GM10847 (cell line): ENCODE data around the gene LAMA3.

ENCODE experiments used
- POLR2A ChIP-seq: IDR thresholded peaks from 2 replicates; pipeline ENCODE4 v1.6.1; 2011; ENCODE audit not compliant: insufficient read length; ENCODE audit errors: extremely low read depth

LAMA3 gene

DNA sequence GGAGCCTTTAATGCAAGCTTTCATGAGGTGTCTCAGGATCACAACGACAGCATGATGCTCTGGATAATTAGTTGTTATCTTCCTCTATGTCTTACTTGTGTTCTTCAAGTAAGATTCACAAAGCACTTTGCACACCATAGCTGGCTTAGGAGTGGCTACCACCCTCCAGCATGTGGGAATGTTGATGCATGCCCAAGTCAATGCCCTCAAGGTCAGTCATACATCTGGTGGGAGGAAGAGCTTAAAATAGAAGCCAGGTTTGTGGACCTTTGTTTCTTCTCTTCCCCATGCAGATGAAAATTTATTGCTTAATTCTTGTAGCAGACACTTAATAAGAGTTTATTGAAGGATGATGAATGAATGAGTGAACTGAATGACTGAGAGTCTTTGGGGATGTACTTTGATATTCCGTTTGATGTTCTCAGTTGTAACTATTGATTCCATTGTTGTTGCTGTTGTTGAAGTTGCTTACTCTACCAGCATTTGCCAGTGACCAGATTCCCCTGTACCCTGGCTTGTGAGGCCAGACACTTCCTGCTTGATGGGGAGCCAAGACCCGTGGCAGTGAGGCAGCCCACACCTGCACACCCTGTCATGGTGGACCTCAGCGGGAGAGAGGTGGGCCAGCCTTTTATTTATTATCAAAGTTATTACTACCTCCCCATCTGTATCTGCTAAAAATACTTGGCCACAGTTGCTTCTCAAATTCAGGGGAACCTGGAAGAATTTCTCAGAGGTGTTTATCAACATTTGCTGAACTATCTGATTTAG lies 137.8 kb downstream of the LAMA3 start:
- TF ChIP-seq POLR2A = no peak

DNA sequence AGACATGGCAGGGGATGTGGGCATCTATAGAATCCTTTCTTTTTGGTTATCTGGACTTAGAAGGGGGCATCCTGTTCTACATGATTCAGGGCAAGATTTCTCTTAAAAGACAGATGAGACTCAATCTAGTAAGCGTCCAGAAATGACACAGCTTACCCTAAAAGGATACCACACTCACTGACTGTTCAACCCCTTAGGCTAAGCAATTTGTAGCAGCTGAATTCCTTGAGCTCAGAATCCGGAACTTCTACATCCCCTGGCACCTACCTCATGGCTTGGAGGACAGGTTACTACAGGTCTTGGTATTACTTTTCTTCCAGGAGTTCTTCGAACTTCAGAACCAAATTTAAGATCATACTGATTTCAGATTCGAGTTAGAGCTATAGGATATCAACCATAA lies 138.4 kb downstream of the LAMA3 start:
- TF ChIP-seq POLR2A = no peak

DNA sequence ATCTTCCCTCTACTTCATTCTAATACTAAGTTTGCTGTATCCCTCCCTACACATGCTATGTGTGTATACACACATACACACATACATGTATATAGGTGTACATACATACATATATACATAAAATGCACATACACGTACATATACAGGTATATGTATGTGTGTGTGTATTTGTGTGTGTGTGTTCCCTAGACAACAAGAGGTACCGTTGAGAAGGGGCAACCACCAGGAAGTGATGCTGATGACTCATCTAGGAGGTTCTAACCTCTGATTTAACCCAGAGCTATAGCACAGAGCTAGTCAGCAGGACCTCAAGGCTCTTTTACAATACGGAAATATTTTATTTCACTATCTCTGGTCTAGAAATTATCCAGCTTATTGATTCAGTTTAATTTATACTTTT lies 139.2 kb downstream of the LAMA3 start:
- TF ChIP-seq POLR2A = no peak

DNA sequence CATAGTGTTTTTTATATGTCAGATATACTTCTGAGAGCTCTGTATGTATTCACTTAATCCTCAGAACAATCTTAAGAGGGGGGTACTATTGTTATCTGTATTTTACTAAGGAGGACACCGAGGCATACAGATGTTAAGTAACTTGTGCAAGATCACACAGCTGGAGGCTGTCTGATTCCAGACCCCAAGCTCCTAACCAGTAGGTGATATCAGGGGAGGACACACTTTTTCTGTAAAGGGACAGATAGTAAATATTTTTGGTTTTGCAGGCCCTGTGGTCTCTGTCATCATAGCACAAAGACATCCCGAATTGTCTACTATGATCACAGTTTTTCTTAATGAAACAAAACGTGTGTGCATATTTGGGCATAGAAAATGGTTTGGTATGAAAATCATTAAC lies 143.7 kb downstream of the LAMA3 start:
- TF ChIP-seq POLR2A = no peak

DNA sequence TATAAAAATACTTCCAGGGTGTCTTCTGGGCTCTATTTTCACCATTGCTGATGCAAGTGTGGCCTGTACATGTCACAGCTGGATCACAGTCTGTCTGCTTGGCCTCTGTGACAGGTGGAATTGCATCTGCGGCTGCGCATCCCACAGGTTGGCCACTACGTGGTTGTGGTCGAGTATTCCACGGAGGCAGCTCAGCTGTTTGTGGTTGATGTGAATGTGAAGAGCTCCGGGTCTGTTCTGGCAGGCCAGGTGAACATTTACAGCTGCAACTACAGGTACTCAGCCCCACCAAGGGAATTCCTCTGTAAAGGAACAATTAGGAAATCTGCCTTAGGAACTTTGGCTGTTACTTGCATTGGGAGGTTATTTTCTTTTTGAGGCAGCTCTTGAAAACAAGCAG lies 144.5 kb downstream of the LAMA3 start:
- TF ChIP-seq POLR2A = no peak

DNA sequence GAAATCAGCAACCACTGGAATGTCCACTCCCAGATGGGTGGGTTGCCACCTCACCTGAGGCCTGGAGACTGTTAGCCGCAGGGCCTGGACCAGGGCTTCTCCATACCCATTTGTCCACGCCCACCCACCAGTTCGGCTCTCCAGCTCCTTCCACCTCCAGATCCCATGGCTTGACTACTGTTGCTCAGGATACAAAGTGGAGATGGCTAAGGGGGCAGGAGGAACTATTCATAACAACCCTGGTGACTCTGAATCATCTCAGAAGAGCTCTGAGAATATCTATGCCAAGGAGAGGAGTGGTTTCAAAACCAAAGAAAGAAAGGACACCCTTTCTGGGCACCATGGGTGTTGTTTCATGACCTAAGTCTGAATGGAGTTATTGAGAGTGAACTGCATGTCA lies 145.8 kb downstream of the LAMA3 start:
- TF ChIP-seq POLR2A = no peak

DNA sequence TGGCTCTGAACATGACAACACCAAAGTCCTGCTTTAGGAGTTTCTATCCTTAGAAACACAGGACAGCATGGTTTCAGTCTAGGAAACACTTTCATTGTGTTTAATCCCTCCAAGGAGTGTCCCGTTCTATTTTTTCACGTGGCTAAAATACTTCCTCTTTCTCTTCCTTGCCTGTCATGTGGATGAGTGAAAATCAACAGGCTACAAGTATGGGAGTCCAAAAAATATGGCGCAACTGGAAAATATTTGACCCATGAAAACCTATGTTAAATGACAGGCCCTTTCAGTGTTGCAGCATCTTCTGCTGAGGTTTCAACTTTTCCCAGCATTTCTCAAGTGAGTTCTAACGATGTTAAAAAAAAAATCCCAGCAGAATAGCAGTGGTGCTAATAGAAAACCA lies 146.3 kb downstream of the LAMA3 start:
- TF ChIP-seq POLR2A = no peak

DNA sequence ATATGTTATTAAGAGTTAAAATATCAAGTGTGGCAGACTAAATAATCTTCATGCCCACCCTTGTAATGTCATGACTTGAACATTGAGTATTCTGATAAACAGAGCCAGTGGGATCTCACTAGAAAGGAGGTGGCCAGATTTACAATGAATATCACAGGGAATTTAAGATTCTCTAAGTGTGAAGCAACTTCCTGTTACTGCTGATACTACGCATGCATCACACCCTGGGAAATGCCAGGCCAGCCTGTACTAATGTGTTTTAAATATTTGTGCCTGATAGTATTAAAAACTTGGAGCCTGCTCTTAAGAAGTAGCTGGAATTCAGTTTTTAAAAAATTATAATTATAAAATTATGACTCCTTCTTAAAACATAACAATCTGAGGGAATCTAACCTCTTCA lies 148.3 kb downstream of the LAMA3 start:
- no peak for TF ChIP-seq POLR2A

DNA sequence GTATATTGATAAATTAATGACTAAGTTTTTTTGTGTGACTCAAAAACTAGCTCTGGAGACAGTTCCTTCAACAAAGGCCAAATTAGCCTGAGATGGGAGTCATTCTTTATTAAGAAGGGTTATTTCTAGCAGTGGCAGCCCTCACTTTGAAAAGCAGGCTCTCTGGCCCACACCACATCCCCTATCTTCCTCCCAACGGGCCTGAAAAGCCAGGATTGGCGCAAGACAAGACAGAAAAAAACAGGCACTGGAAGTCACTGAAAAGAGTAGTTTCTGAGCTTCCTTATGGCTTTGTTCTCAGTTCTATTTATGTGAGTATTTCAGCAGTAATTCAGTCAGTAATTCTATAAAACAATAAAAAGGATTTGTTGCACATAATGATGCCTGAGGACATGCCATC lies 149.0 kb downstream of the LAMA3 start:
- no peak for TF ChIP-seq POLR2A

DNA sequence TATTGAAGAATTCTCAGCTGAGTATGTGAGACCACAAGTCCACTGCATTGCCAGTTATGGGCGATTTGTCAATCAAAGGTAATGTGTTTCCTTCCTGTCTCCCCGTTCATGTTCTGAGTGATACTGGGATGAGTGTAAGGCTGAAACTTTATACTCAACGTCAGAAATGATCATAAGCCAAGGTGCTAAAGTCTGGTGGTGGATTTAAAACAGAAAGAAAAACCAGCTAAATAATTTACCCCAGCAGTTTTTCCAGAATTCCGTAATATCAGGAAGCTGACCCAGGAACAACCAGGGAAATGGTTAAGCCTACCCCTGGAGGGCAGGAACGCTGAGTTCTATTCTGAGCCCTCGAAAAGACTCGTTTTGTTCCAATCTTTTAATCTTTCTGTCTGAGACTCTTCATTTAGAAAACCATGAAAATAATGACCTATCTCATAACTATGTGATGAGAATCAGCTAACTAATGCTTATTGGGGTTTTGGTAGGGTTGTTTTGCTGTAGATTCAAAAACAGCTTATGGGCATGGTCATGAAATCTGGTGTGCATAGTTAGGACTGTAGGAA lies 149.6 kb downstream of the LAMA3 start:
- TF ChIP-seq POLR2A = no peak

DNA sequence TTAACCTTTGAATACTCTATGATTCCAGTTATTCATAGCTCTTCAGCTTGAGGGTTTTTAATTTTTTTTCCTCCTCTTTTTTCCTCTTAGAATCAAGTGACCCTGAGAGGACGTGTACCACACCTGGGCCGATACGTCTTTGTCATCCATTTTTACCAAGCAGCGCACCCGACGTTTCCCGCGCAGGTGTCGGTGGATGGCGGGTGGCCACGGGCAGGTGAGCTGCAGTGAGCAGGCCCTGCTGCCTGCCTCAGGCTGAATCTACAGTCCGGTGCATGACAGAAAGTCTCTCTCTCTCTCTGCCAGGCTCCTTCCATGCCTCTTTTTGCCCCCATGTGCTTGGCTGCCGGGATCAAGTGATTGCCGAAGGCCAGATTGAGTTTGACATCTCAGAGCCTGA lies 153.1 kb downstream of the LAMA3 start:
- TF ChIP-seq POLR2A = no peak

DNA sequence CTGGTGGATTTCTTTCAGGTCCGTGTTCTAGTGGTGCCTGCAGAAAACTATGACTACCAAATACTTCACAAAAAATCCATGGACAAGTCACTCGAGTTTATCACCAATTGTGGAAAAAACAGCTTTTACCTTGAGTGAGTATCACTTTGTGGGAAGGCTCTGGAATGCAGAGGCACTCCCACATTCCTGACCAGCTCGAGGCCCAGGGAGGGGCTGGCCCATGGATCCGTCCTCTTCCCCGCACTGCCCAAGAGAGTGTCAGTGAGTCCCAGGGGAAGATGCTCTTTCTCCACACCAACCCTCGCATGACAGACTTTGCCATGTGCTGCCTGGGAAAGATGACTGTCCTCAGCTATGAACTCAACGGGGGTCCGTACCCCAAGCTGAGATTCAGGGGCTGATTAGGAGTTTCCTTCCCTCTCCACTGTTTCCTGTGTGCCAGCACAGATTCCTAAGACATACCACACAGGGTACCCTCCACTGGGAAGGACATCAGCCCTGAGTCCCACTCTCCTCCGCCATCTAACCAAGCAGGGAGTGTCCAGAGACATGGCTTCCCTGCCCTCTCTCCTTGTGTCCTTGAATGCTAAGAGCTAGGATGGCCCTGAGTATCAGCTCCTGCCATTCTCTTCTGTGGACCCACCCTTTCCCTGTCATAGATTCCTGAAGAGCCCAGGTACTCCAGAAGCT lies 155.9 kb downstream of the LAMA3 start:
- no peak for TF ChIP-seq POLR2A

DNA sequence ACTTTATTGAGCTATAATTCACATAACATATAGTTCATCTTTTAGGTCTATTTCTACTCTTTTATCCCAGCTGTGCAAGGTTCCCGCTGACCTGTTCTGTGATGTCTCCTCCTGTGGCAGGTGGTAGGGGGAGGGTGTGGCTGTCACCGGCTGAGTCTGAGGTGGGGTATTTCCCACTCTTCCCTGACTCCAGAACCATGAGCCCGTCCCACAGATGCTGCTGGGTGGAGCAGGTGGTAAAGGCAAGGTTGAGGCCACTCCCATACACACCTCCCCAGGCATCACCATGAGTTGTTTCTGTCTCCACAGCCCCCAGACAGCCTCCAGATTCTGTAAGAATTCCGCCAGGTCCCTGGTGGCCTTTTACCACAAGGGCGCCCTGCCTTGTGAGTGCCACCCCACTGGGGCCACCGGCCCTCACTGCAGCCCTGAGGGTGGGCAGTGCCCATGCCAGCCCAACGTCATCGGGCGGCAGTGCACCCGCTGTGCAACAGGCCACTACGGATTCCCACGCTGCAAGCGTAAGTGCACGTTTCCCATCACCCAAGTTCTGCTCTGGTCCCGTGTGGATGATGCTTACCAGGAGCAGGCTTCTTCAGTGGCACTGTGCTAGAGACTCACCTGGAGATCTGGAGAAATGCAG lies 156.9 kb downstream of the LAMA3 start:
- no peak for TF ChIP-seq POLR2A

DNA sequence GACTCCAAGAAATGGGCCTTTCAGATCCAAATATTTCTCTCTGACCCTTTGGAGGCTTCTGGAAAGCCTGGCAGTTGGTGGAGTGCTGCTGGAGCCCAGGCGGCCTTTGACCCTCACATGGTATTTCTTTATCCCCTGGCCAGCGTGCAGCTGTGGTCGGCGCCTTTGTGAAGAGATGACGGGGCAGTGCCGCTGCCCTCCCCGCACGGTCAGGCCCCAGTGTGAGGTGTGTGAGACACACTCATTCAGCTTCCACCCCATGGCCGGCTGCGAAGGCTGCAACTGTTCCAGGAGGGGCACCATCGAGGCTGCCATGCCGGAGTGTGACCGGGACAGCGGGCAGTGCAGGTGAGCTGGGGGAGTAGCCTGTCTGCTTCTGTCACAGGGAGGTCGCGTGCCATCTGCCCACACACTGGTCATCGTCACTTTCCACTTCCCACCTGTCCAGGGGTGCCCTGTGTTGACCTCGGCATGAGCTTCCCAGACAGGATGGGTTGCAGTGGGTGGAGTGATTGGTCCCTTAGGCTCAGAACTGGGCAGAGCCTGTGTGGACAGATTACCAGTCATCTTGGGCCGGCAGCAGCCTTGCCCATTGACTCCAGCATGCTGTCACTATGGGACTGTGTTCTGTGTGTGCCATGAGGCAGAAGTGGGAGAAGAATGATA lies 158.2 kb downstream of the LAMA3 start:
- TF ChIP-seq POLR2A = no peak

DNA sequence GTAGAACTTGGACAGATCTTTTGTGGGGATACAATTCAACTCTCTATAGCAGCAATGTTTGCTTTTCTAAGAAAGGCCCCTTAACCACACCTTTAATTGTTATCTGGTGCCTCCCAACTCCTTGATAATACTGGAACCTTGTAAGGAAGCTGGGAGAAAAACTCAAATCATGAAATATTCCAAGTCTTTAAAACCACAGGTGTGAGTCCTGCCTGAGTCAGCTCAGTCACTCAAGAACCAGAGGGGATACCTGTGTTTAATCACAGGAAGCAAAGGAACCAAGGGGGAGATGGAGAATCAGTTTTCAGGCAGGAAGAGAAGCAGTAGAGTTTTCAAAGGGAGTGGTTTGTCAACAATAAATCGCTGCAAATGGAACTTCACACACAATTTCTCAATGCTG lies 159.9 kb downstream of the LAMA3 start:
- no peak for TF ChIP-seq POLR2A
